Gastrocnemius medialis (tissue), 4 donors: ENCODE results near the gene PLAC1. TPM values are rescaled to one million over a fixed set of nuclear protein-coding genes. Genes with fewer than 3 reads are reported as not detected.

Source experiments
- ATAC-seq, 2 donors: fragments of 150-250 bp; one replicate each; pipeline ENCODE4 v1.9.1; 2016
- DNase-seq, 2 donors: peaks; one replicate each; pipeline ENCODE4 v3.0.0-alpha.2; 2019
- H3K27ac ChIP-seq, 4 donors: fragments of 200-600 bp; sonication (generic); 1 replicate in 1 of 4; 2 replicates in 3 of 4; pipeline ENCODE4 v1.5.1; 2016 to 2018; ENCODE audit warnings: mild to moderate bottlenecking in 2 of 4, moderate library complexity in 1 of 4
- H3K27me3 ChIP-seq, 3 donors: fragments of 200-600 bp; sonication (generic) in 2 of 3; 1 replicate in 1 of 3; 2 replicates in 2 of 3; pipeline versions ENCODE4 v1.5.1 to v1.6.0; 2016 to 2019; ENCODE audit warnings: mild to moderate bottlenecking in 1 of 3, moderate library complexity in 1 of 3
- H3K36me3 ChIP-seq, 2 donors: fragments of 200-600 bp; sonication (generic) in 1 of 2; one replicate each; pipeline ENCODE4 v1.5.1; 2017 to 2018
- H3K4me1 ChIP-seq, 2 donors: fragments of 200-600 bp; sonication (generic) in 1 of 2; one replicate each; pipeline ENCODE4 v1.5.1; 2016 to 2017; ENCODE audit warnings: mild to moderate bottlenecking in 2 of 2
- H3K4me3 ChIP-seq, 4 donors: fragments of 200-600 bp; sonication (generic) in 3 of 4; 1 replicate in 1 of 4; 2 replicates in 3 of 4; pipeline ENCODE4 v1.5.1; 2016 to 2019; ENCODE audit warnings: mild to moderate bottlenecking in 2 of 4
- H3K9me3 ChIP-seq, 3 donors: fragments of 200-600 bp; sonication (generic) in 2 of 3; 1 replicate in 1 of 3; 2 replicates in 2 of 3; pipeline ENCODE4 v1.5.1; 2016 to 2019
- POLR2A ChIP-seq, 2 donors: fragments of 450-650 bp; IDR thresholded peaks; one replicate each; pipeline ENCODE4 v1.6.1; 2017; ENCODE audit warnings: antibody characterized with exemption in 2 of 2, mild to moderate bottlenecking in 2 of 2, moderate library complexity in 2 of 2
- in situ Hi-C, 4 donors: fragments of 200-750 bp; cut with MboI; loops; one replicate each; pipeline versions ENCODE4 v1.15.0 to v1.8.0; 2017; ENCODE audit warnings: low sequenced_read_pairs in 4 of 4
- intact Hi-C: fragments of 100-400 bp; cut with DNase I; formaldehyde crosslinking; loops from one replicate; pipeline ENCODE4 v1.15.1; 2023; ENCODE audit warnings: low total_unique reads
- total RNA-seq, 4 donors: library from RNA; depleted of rRNA; stranded (reverse); fragments of >200 nt; gene quantifications; one replicate each; pipeline versions ENCODE4 v1.1.0 to v1.2.3, GENCODE V29; 2016
- TF ChIP-seq, protein P1 (sequence below), 5 experiments: fragments of 450-650 bp in 3 of 5; fragments of 200-600 bp in 2 of 5; sonication (generic) in 2 of 5; IDR thresholded peaks in 4 of 5; conservative IDR thresholded peaks in 1 of 5; 1 replicate in 4 of 5; 2 replicates in 1 of 5; pipeline ENCODE4 v1.5.1; 2016 to 2019; ENCODE audit warnings: antibody characterized with exemption in 5 of 5, mild to moderate bottlenecking in 3 of 5, moderate library complexity in 3 of 5

Gene PLAC1
- total RNA-seq, 4 donors from 2014 or later: not detected

DNA sequence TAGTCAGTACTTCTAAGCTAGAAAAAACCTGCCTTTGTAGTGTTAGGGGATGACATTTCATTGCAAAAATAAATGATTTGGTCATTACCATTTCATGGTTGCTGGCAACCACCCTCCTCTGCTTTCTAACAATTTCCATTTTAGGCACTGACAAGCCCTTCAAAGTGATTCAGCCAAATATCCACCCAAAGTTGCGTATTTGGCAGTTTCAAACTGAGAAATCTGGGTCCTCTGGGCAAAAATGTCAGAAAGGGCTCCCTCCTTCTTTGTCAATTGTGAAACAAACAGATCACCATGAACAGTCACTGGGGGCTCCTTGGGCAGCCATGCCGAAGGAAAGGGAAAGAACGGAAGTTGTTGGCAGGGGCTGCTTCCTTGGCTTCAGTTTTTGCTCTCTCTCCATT lies 33.0 kb downstream of the PLAC1 start:
- in situ Hi-C loops (no loop called here), intact Hi-C loops (no loop called here)
- H3K27me3 ChIP-seq: no peaks in the 10 kb centered on the region
- H3K36me3 ChIP-seq: no peaks in the 10 kb centered on the region
- no peak overlapping the region for H3K27ac ChIP-seq
- ATAC-seq: peak; percentile 50 to 51
- peak in 1 of 2 donors; percentile 22 for DNase-seq
- no peaks in the 10 kb centered on the region for H3K9me3 ChIP-seq
- H3K4me1 ChIP-seq: peaks cover 0 to 2% of the 10 kb centered on the region in 2 donors
- no peak overlapping the region for H3K4me3 ChIP-seq
- no peak for TF ChIP-seq POLR2A (IDR thresholded peaks at IDR 0.05)
- TF ChIP-seq, protein P1, sequence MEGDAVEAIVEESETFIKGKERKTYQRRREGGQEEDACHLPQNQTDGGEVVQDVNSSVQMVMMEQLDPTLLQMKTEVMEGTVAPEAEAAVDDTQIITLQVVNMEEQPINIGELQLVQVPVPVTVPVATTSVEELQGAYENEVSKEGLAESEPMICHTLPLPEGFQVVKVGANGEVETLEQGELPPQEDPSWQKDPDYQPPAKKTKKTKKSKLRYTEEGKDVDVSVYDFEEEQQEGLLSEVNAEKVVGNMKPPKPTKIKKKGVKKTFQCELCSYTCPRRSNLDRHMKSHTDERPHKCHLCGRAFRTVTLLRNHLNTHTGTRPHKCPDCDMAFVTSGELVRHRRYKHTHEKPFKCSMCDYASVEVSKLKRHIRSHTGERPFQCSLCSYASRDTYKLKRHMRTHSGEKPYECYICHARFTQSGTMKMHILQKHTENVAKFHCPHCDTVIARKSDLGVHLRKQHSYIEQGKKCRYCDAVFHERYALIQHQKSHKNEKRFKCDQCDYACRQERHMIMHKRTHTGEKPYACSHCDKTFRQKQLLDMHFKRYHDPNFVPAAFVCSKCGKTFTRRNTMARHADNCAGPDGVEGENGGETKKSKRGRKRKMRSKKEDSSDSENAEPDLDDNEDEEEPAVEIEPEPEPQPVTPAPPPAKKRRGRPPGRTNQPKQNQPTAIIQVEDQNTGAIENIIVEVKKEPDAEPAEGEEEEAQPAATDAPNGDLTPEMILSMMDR (IDR thresholded peaks at IDR 0.05 in 4 of 5, conservative IDR thresholded peaks at IDR 0.05 in 1 of 5): no peak

DNA sequence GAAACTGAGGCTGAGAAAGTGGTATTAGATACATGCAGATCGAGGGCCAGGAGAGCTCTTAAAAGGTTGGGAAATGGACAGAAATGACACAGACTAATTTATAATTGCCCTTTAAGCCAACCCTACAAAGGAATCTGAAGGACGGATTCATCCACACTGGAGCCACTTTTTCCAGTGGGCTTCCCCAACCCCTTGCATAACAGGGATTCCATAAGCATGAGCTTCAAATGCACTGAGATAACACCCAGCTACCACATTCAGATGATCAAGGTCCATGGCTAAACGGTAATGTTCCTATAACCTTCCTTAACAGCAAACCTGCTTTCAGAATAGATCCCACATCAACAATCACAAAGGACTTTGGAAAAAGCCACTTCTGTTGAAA lies 34.2 kb downstream of the PLAC1 start:
- no peaks in the 10 kb centered on the region for H3K27me3 ChIP-seq
- no peak overlapping the region for H3K27ac ChIP-seq
- H3K9me3 ChIP-seq: no peaks in the 10 kb centered on the region
- DNase-seq (no peak), ATAC-seq (no peak)
- H3K4me1 ChIP-seq: peaks cover 0 to 2% of the 10 kb centered on the region in 2 donors
- in situ Hi-C loops (no loop called here), intact Hi-C loops (no loop called here)
- TF ChIP-seq POLR2A (IDR thresholded peaks at IDR 0.05): no peak
- TF ChIP-seq, protein P1 (IDR thresholded peaks at IDR 0.05 in 4 of 5, conservative IDR thresholded peaks at IDR 0.05 in 1 of 5): no peak
- no peak overlapping the region for H3K4me3 ChIP-seq
- no peaks in the 10 kb centered on the region for H3K36me3 ChIP-seq

DNA sequence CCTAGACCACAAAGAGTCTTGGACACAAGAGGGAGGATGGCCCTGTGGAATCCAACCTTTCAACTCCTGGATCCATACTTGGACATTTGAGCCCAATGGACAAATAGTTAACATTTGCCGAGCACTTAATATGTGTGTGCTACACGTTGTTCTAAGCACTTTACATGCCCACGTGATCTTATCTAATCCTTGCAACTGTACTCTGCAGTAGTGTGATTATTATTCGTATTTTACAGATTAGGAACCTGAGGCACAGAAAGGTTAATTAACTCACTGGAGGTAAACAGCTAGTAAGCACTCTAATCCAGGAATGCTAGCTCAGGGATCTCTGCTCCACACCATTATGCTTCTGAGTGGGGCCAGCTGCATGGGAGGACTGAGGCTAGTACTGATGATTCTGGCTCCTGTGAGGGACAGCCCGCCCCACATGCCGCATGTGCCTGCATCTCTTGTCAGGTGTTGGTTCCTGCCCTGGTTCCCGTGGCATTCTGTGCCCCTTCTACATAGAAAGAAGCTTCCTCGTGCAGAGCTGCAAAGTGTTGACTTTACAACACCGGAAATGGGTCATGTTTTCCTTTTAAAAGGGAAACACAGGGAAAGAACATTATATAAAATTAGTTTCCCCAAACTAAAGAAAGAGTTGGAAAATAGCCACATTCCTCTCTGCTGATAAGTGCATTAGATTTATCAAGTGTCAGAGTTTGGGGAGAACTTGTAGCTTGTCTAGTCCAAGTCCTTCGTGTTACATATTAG lies 34.8 kb downstream of the PLAC1 start:
- ATAC-seq (no peak), DNase-seq (no peak)
- no peaks in the 10 kb centered on the region for H3K27me3 ChIP-seq
- no peak overlapping the region for H3K4me3 ChIP-seq
- no peaks in the 10 kb centered on the region for H3K36me3 ChIP-seq
- in situ Hi-C loops: no loop called here
- H3K4me1 ChIP-seq: peaks cover 0 to 2% of the 10 kb centered on the region in 2 donors
- H3K27ac ChIP-seq: no peak overlapping the region
- H3K9me3 ChIP-seq: no peaks in the 10 kb centered on the region
- intact Hi-C loops: no loop called here
- TF ChIP-seq POLR2A (IDR thresholded peaks at IDR 0.05): no peak
- TF ChIP-seq, protein P1 (IDR thresholded peaks at IDR 0.05 in 4 of 5, conservative IDR thresholded peaks at IDR 0.05 in 1 of 5): no peak

DNA sequence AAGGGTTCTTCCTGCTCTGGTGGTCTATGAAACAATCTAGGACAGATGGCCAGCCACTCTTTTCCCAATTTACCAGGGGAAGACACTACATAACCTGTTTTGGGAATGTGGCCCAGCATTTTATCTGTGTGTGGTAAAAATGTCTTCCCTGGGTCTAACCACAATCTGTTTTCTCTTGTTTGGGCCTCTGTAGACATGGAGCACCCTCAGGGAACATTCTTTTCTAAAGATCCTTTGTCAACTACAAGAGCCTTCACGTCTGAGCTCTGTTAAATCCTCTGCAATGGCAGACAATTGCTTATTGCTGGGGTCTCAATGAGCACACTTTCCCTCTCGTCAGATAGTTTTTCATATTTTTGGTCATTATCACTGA lies 35.5 kb downstream of the PLAC1 start:
- TF ChIP-seq POLR2A (IDR thresholded peaks at IDR 0.05): no peak
- TF ChIP-seq, protein P1 (IDR thresholded peaks at IDR 0.05 in 4 of 5, conservative IDR thresholded peaks at IDR 0.05 in 1 of 5): no peak
- DNase-seq (no peak), ATAC-seq (no peak)
- Histone ChIP-seq H3K27me3 (no peaks in the 10 kb centered on the region), H3K9me3 (no peaks in the 10 kb centered on the region), H3K27ac (no peak overlapping the region), H3K4me3 (no peak overlapping the region), H3K36me3 (no peaks in the 10 kb centered on the region), H3K4me1 (peaks cover 0 to 2% of the 10 kb centered on the region in 2 donors)
- in situ Hi-C loops (no loop called here), intact Hi-C loops (no loop called here)
